HG03060 (cell line): ENCODE data around the gene NTRK3.

Experiments
- ATAC-seq: cut with Tn5 transposase; IDR thresholded peaks from one replicate; pipeline ENCODE4 v1.9.1; 2021; ENCODE audit warnings: low read depth, moderate number of reproducible peaks; ENCODE audit not compliant: unreplicated experiment

NTRK3 gene

GRCh38 chr15:88258093-88258641 is 1.6 kb upstream of the NTRK3 start:
- no peak for ATAC-seq

GRCh38 chr15:88257311-88258092 is 963 bp upstream of the NTRK3 start:
- no peak for ATAC-seq

- ATAC-seq: no peak
These were observed 858 bp downstream of the NTRK3 start for GRCh38 chr15:88255484-88256278.

DNA sequence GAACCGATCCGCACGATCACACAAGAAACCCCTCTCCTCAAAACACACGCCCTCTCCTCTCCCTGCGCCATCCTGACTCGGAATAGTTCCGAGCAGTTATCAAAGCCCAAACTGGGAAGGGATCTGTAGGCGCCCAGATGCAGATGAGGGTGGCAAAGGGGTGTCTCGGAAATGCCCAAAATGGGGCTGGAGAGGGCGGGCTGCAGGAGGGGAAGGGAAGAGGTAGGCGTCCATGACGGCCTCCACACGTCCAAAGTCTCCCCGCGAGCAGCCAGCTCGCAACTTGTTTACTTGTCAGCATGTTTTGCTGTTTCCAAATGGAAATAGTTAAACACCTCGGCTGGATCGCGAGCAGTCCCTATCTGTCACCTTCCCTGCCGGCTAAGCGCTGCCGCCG is 1.5 kb downstream of the NTRK3 start:
- no peak for ATAC-seq

DNA sequence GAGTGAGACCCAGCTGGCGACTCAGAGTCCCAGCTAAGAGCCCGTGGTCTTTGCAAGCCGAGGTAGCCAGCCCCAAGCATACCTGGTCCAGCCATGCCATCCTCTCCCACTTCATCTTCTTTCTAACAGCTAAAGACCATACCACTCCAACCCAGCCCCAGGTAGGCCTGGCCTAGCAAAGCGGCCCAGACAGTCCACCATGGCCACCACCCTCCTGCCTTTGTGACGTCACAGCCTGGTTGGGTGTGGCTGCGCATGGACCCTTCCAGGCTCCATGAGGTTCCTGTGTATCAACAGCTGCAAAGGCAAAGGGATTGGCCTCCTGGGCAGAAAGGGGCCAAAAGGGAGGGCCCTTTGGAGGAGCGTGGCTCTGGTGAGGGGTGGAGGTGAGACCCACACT is 4.1 kb downstream of the NTRK3 start:
- ATAC-seq: no peak

- no peak for ATAC-seq
These were observed 5.7 kb downstream of the NTRK3 start for GRCh38 chr15:88250826-88251225.

- no peak for ATAC-seq
These were observed 7.3 kb downstream of the NTRK3 start for GRCh38 chr15:88249220-88249619.

GRCh38 chr15:88247914-88248313 is 8.6 kb downstream of the NTRK3 start:
- no peak for ATAC-seq

DNA sequence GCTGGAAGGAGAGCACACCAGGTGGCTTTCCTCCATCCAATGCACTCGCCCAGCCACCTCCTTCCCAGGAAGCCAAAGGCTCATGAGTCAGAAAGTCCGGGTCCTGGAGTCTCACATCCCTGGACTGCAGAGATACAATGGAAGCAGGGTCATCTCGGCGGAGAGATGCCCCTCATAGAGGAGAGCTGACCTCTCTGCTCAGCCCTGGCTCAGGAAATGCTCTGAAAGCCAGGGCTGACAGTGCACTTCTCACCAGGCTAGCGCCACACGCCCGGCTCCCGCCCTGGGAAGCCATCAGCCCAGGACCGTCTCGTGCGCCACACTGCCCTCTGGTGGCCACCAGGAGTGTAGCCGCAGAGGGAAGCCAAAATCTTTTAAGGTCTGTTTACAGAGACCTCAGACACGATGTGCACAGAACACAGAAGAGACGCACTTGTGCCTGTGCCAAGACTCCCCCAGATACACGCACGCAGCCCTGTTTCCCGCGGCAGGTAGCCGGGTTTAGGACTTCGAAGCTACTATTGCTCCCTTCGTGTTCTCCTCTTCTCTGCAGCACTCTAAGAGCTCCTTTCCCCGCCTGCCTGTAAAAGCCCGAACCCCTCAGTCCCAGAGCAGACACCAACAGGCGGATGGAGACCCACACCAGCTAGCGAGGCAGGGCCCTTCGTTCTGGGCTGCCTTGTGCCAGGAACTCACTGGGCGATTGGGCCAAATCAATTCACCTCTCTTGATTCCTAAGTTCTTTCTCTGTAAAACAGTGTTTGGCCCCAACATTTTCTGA is 9.7 kb downstream of the NTRK3 start:
- peak; percentile 41 for ATAC-seq

GRCh38 chr15:88246081-88246480 is 10.5 kb downstream of the NTRK3 start:
- ATAC-seq: no peak

DNA sequence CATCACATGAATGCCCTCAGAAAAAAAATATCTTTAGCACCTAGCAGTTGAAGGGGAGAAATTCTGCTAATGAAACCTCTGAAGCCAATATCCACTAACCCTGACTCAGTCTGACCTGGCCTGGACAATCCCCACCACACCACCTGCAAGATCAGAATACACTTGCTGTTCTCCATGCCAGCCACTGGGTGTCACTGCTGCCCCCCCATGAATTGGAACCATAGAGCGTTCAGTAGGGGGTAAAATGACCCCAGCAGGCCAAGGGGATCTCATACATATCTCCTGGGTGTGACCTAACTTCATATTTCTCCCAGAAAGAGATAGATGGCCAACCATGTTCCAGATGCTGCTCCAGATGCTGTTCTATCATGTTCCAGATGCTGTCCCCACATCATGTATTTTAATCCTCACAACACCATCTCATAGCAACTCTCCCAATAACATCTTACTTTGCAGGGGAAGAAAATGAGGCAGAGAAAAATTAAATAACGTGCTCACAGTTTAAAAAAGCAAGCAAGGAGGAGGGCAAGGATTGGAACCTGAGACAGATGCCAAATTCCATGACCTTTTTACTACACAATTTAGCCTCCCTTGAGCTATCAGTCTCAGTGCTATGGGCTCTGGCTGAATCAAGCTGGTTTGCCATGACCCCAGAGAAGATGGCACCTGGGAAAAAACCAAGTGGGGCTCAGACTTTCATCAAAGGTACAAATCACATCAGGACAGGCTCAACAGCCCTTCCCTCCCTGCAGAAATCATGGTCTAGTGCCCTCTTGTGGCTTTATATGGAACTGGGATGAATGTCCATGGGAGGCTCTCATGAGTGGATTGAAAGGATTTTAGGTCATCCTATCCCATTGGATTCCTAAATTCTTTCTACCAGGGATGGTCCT is 12.4 kb downstream of the NTRK3 start:
- ATAC-seq: no peak

DNA sequence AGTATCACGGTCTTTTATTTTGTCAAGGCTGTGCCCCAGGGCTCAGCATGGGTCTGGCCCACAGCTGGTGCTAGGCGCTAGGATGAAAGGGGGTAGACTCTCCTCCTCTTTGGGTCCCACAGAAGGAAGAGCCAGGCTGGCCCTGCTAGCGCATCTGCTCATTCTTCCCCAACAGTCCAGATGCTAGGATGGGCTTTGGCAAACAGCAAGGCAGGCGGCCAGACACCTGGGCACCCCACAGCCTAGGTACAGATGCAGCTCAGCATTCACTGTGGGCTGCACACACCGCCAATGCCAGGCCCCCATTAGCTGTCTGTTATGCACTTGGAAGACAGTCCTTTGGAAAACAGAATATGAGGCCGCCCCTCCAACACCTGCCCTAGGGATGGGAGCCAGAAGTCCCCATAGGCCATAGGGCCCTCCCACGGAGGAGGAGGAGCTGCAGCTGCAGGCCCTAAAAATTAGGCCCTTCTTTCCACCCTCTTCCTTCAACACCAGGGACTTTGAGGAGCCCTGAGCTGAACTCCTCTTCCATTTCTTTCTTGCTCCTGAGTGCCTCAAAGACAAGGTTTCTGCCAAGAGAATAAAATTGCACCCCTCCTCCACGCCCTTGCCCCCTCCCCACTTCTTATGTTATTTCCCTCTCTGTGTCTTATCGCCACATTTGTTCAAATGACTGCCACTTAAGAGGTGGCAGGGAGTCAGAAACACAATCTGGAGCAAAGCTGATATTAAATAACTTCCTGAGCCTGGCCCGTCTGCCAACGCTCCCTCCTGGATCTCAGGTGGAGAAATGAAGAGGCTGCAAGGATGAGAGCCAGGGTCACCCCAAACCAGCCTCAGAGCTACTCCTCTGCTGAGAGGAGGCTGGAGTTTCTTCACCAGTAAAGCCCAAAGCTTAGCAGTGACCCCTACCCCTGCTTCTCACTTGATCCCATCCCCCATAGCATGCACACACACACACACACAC is 13.7 kb downstream of the NTRK3 start:
- ATAC-seq: no peak

DNA sequence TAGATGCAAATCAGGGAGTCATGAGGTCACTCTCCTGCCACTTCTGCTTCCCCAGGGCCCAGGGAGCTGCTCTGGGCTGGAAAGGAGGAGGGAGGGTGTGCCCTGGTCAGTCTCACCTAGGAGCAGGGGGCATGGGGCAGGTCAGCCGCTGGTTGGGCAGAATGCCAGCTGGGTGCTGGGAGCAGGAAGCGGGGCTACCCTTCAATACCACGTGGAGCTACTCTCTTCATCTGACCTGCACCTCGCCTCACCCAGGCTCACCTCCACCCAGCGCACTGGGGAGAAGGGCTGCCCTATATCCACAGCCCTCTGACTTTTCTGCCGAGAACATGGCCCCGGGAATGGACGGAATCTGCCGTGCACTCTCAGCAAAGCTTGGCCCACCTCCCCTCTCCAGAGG is 15.1 kb downstream of the NTRK3 start:
- no peak for ATAC-seq

DNA sequence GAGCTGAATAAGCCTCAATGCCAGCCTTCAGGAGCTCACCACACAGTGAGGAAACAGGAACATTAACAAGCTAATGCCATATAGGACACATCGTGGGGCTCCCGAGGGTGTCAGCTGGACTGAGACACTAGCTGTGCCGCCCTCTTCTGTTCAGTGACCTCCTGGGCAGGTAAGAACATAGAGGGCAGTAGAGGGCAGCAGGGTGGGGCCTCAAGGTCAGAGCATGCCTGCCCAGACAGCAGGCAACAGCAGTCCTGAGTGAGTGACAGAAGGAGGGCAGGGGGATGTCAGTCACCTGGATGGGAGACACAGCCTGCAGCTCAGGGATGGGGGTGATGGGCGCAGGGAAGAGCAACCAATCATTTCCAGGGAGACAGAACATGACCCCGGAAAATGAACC is 15.5 kb downstream of the NTRK3 start:
- ATAC-seq: no peak

- ATAC-seq: no peak
These were observed 16.9 kb downstream of the NTRK3 start for GRCh38 chr15:88239594-88239993.

DNA sequence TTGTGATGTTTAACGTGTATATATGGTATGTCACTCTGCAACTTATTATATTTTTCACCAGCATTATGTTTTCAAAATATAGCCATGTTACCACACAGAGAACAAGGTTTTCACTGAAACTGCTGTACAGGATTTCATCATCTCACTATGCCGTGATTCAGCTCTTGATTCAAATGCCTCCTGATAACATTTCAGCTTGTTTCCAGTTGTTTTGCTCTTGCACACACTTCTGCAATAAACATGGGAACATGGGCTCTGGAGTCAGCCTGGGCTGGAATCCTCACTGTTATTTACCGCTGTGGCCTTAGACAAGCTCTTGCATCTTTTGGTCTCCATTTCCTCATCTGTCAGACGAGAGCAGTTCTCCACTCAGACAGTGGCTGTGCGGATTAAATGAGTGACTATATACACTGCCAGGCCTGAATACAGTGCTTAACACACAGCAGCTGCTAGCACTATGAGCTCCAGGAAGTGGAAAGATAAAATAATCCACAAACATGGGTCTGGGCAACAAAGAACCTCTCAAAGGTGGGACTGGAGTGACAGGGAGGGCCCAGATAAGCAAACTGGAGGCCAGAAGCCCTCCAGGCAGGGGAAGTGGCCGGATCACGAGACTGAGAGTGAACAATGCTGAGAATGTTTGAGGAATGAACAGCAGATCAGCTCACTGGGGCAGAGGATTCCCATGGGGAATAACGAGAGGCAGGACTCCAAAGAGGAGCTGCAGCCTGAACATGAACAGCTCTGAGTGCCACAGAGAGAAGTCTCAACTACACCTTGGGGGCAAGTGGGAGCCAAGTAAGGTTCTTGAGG is 17.7 kb downstream of the NTRK3 start:
- ATAC-seq: no peak

GRCh38 chr15:88234711-88235110 is 21.8 kb downstream of the NTRK3 start:
- ATAC-seq: no peak

- ATAC-seq: no peak
These were observed 22.6 kb downstream of the NTRK3 start for GRCh38 chr15:88233921-88234320.
